ENCODE measurements around the gene ARNT2. TPM values are rescaled to one million over a fixed set of nuclear protein-coding genes. Genes with fewer than 3 reads are reported as not detected.

ARNT2 gene
- total RNA-seq, 1 experiment from 2014 or later = 16.8 TPM

DNA sequence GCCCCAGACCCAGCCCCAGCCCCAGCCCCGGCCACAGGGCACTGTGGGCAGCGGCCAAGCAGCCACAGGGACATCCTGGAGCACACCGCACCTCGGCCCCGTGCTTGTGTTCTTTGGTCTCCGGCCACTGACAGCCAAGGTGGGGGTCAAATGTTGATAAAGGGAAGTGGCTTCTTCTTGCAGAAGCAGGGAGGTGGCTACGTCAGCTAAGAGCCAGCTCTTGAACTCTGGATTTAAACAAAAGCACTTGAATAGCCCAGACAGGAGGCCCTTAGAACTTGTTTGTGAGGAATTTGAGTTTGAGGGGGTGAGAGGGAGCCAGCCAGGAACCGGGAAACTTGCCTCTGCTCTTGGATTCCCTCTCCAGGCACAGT lies 155.1 kb downstream of the ARNT2 start:
- Histone ChIP-seq H3K4me1 (ENCODE audit: control insufficient read depth, insufficient read depth, low read length) (no peaks in the 10 kb centered on the region), H3K4me3 (ENCODE audit: low read depth in 2 of 2, low read length in 2 of 2) (no peak overlapping the region), H3K9me3 (ENCODE audit: control insufficient read depth, insufficient read depth, low read depth, low read length) (no peaks in the 10 kb centered on the region), H3K27ac (ENCODE audit: low read length) (no peak overlapping the region), H3K36me3 (ENCODE audit: control insufficient read depth, insufficient read depth, low read length) (no peaks in the 10 kb centered on the region), H3K27me3 (ENCODE audit: control insufficient read depth, insufficient read depth, low read length) (no peaks in the 10 kb centered on the region)
- ChIA-PET POLR2A (no interaction called here), CTCF (no interaction called here)
- no peak for DNase-seq (ENCODE audit: low read depth, low spot score)
- BruUV-seq (replicated peaks) = no TSS peak
- no peak for TF ChIP-seq POLR2AphosphoS5 (IDR thresholded peaks at IDR 0.05; ENCODE audit: low read depth, low read length)
- in situ Hi-C loops (cut with HindIII; ENCODE audit: low pct_unique_long_range_greater_than_20kb, low sequenced_read_pairs) (no loop called here), intact Hi-C loops (cut with micrococcal nuclease; ENCODE audit: unreplicated experiment) (no loop called here)
- ATAC-seq = no peak

- in situ Hi-C loops (cut with HindIII; ENCODE audit: low pct_unique_long_range_greater_than_20kb, low sequenced_read_pairs) (no loop called here), intact Hi-C loops (cut with micrococcal nuclease; ENCODE audit: unreplicated experiment) (loop anchor here (10.0 kb wide), 1 partner anchor 105 kb away; no protein-coding TSS in a partner anchor)
- BruUV-seq (replicated peaks) = no TSS peak
- ATAC-seq (no peak), DNase-seq (ENCODE audit: low read depth, low spot score) (no peak)
- Histone ChIP-seq H3K27me3 (ENCODE audit: control insufficient read depth, insufficient read depth, low read length) (no peaks in the 10 kb centered on the region), H3K27ac (ENCODE audit: low read length) (no peak overlapping the region), H3K4me3 (ENCODE audit: low read depth in 2 of 2, low read length in 2 of 2) (no peak overlapping the region), H3K4me1 (ENCODE audit: control insufficient read depth, insufficient read depth, low read length) (no peaks in the 10 kb centered on the region), H3K36me3 (ENCODE audit: control insufficient read depth, insufficient read depth, low read length) (no peaks in the 10 kb centered on the region), H3K9me3 (ENCODE audit: control insufficient read depth, insufficient read depth, low read depth, low read length) (no peaks in the 10 kb centered on the region)
- POLR2A ChIA-PET = no interaction called here
- no peak for TF ChIP-seq SIN3A (IDR thresholded peaks at IDR 0.05; ENCODE audit: borderline replicate concordance, insufficient read depth, low read depth, low read length)
- TF ChIP-seq CTCF (IDR thresholded peaks at IDR 0.05) = no peak
- TF ChIP-seq TCF7L2 (IDR thresholded peaks at IDR 0.05; ENCODE audit: low read depth, low read length) = no peak
- TF ChIP-seq POLR2AphosphoS5 (IDR thresholded peaks at IDR 0.05; ENCODE audit: low read depth, low read length) = no peak
- TF ChIP-seq REST (IDR thresholded peaks at IDR 0.05; ENCODE audit: insufficient read depth in 1 of 2, low read depth in 2 of 2, low read length in 1 of 2) = no peak
- CTCF ChIA-PET = no interaction called here
Observed at GRCh38 chr15:80559761-80560160, 155.6 kb downstream of the ARNT2 start.

DNA sequence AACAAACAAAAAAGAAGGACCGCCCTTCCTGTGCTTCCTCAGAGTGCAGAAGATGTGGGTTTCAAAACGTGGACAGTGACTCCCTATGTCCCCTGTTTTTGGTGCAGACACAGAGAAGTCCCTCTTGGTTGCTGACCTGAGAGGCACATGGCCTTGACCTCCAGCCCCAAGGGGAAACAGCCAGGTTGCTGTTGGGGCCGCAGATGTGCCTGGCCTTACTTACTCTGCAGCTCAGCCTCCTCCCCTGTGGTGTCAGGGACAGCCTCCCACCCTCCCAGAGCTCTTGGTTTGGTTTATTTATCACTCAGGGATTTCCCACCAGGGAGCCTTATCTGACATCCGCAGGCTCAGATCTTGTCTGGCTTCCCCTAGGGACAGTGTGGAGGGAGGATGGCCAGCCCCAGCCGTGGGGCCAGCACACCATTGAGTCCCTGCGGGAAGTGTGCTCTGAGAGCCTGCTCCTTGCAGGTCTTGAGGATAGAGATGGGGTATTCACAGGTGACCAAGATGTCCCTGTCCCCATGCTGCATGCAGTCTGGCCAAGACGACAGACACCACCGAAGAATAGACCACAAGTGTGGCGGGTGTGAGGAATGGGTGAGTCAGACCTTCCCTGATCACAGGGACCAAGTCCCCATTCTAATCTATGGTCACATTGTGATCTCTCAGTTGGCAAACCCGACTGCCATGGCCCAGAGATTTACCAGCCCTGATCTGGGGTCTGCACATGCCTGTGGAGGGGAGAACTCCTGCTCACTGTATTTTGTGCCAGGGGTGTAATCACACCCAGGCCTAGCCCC lies 156.6 kb downstream of the ARNT2 start:
- CTCF ChIA-PET = no interaction called here
- POLR2A ChIA-PET = no interaction called here
- no peak overlapping the region for H3K4me3 ChIP-seq (ENCODE audit: low read depth in 2 of 2, low read length in 2 of 2)
- DNase-seq (ENCODE audit: low read depth, low spot score) = no peak
- H3K27me3 ChIP-seq (ENCODE audit: control insufficient read depth, insufficient read depth, low read length) = no peaks in the 10 kb centered on the region
- no peak for TF ChIP-seq CTCF (IDR thresholded peaks at IDR 0.05)
- TF ChIP-seq REST (IDR thresholded peaks at IDR 0.05; ENCODE audit: insufficient read depth in 1 of 2, low read depth in 2 of 2, low read length in 1 of 2) = no peak
- TF ChIP-seq SIN3A (IDR thresholded peaks at IDR 0.05; ENCODE audit: borderline replicate concordance, insufficient read depth, low read depth, low read length) = no peak
- no peak for TF ChIP-seq POLR2AphosphoS5 (IDR thresholded peaks at IDR 0.05; ENCODE audit: low read depth, low read length)
- no peak for TF ChIP-seq TCF7L2 (IDR thresholded peaks at IDR 0.05; ENCODE audit: low read depth, low read length)
- ATAC-seq = no peak
- H3K9me3 ChIP-seq (ENCODE audit: control insufficient read depth, insufficient read depth, low read depth, low read length) = no peaks in the 10 kb centered on the region
- H3K27ac ChIP-seq (ENCODE audit: low read length) = no peak overlapping the region
- intact Hi-C loops (cut with micrococcal nuclease; ENCODE audit: unreplicated experiment) = loop anchor here (10.0 kb wide), 1 partner anchor 106 kb away; no protein-coding TSS in a partner anchor
- H3K4me1 ChIP-seq (ENCODE audit: control insufficient read depth, insufficient read depth, low read length) = no peaks in the 10 kb centered on the region
- H3K36me3 ChIP-seq (ENCODE audit: control insufficient read depth, insufficient read depth, low read length) = no peaks in the 10 kb centered on the region
- in situ Hi-C loops (cut with HindIII; ENCODE audit: low pct_unique_long_range_greater_than_20kb, low sequenced_read_pairs) = no loop called here
- BruUV-seq (replicated peaks) = no TSS peak
